A549 (cell line): ENCODE data around the gene TTC1. TPM values are rescaled to one million over a fixed set of nuclear protein-coding genes. Genes with fewer than 3 reads are reported as not detected.

ENCODE experiments used
- ATAC-seq, 2 experiments: fragments of 200-7000 bp in 1 of 2; fragments of >200 bp in 1 of 2; cut with Nextera tagmentation in 1 of 2; cut with Tn5 transposase in 1 of 2; 3 replicates each; pipeline versions ENCODE4 v1.8.0 to v1.9.1; 2018 to 2020; ENCODE audit warnings: mild to moderate bottlenecking in 1 of 2, moderate library complexity in 1 of 2
- CTCF ChIA-PET: fragments of 300-600 bp; sonication (Branson Sonifier 250); formaldehyde crosslinking; extraction: SDS; loops from one replicate; lab custom pipeline; 2021; ENCODE audit warnings: antibody characterized with exemption, inconsistent platforms; lab: Yijun Ruan, JAX
- POLR2A ChIA-PET: fragments of 350-600 bp; formaldehyde crosslinking; extraction: SDS; loops from one replicate; lab custom pipeline; 2021; ENCODE audit warnings: antibody characterized with exemption, inconsistent platforms; lab: Yijun Ruan, JAX
- DNase-seq, 2 experiments: peaks; one replicate each; pipeline versions ENCODE4 v3.0.0 to v3.0.0-alpha.2; 2011 to 2016; ENCODE audit warnings: low read depth in 1 of 2, low spot score in 1 of 2
- FAIRE-seq: peaks from 2 replicates; lab custom pipeline; 2011; peaks lifted over from hg19 to GRCh38; lab: Jason Lieb, UNC
- H3K27ac ChIP-seq, 2 experiments: fragments of >200 bp; sonication (Bioruptor Twin); formaldehyde crosslinking; 3 replicates each; pipeline ENCODE4 v1.5.1; 2016 to 2017
- H3K4me1 ChIP-seq: fragments of >200 bp; sonication (Bioruptor Twin); formaldehyde crosslinking; 3 replicates; pipeline ENCODE4 v1.6.1; 2016
- H3K4me2 ChIP-seq: fragments of >200 bp; sonication (Bioruptor Twin); formaldehyde crosslinking; 3 replicates; pipeline ENCODE4 v1.6.1; 2016
- H3K4me3 ChIP-seq: fragments of >200 bp; sonication (Bioruptor Twin); formaldehyde crosslinking; 3 replicates; pipeline ENCODE4 v1.5.1; 2016
- H3K9me3 ChIP-seq: fragments of >200 bp; sonication (Bioruptor Twin); formaldehyde crosslinking; 3 replicates; pipeline ENCODE4 v1.6.1; 2016
- CHD2 ChIP-seq: fragments of 150-350 bp; IDR thresholded peaks from 2 replicates; pipeline ENCODE4 v1.6.1; 2014; ENCODE audit warnings: low read length; ENCODE audit not compliant: partially characterized antibody
- FOSB ChIP-seq: fragments of 250-450 bp; sonication (Bioruptor Pico); IDR thresholded peaks from 2 replicates; pipeline ENCODE4 v1.5.0; 2020; ENCODE audit warnings: mild to moderate bottlenecking, moderate library complexity
- GATA3 ChIP-seq: IDR thresholded peaks from 2 replicates; pipeline ENCODE4 v1.6.1; 2012; ENCODE audit warnings: borderline replicate concordance
- HDAC2 ChIP-seq: fragments of 200-600 bp; sonication (generic); IDR thresholded peaks from 2 replicates; pipeline ENCODE4 v1.6.1; 2016
- HOXB5 ChIP-seq: fragments of 250-450 bp; sonication (Bioruptor Pico); IDR thresholded peaks from 2 replicates; pipeline ENCODE4 v1.5.0; 2020; ENCODE audit warnings: mild to moderate bottlenecking, moderate library complexity
- JUNB ChIP-seq: fragments of >200 bp; sonication (Bioruptor Twin); formaldehyde crosslinking; IDR thresholded peaks from 2 replicates; pipeline ENCODE4 v1.6.1; 2016
- KDM1A ChIP-seq: fragments of 200-600 bp; sonication (generic); IDR thresholded peaks from 2 replicates; pipeline ENCODE4 v1.6.1; 2016; ENCODE audit warnings: low read depth, mild to moderate bottlenecking
- NFE2L2 ChIP-seq: fragments of 150-350 bp; conservative IDR thresholded peaks from 2 replicates; pipeline ENCODE4 v1.6.1; 2014; ENCODE audit warnings: low read length
- POLR2A ChIP-seq: IDR thresholded peaks from 2 replicates; pipeline ENCODE4 v1.6.1; 2012; ENCODE audit warnings: mild to moderate bottlenecking, low read length
- RAD21 ChIP-seq, 2 experiments: fragments of >200 bp in 1 of 2; sonication (Bioruptor Twin) in 1 of 2; formaldehyde crosslinking in 1 of 2; IDR thresholded peaks in 1 of 2; conservative IDR thresholded peaks in 1 of 2; 2 replicates in 1 of 2; 3 replicates in 1 of 2; pipeline ENCODE4 v1.6.1; 2012 to 2018; ENCODE audit warnings: inconsistent platforms in 1 of 2
- RCOR1 ChIP-seq: fragments of 150-350 bp; IDR thresholded peaks from 2 replicates; pipeline ENCODE4 v1.6.1; 2014; ENCODE audit warnings: antibody characterized with exemption, low read length, low read depth
- SREBF2 ChIP-seq: fragments of 450-650 bp; IDR thresholded peaks from 2 replicates; pipeline ENCODE4 v1.6.1; 2014; ENCODE audit warnings: mild to moderate bottlenecking, moderate library complexity
- TP53 ChIP-seq: fragments of 250-450 bp; sonication (Bioruptor Pico); IDR thresholded peaks from 2 replicates; pipeline ENCODE4 v1.5.0; 2021; ENCODE audit warnings: mild to moderate bottlenecking, moderate library complexity
- WGBS: methylation state at CpG from one replicate; pipeline ENCODE4 v1.1.6; 2017; ENCODE audit errors: missing lambda C conversion rate; 5-methylcytosine and 5-hydroxymethylcytosine counted together
- polyA plus RNA-seq, 4 experiments: library from polyadenylated mRNA; depleted of rRNA in 3 of 4; stranded (reverse); fragments of >200 nt; fragmentation: RNase III in 1 of 4; extraction: RNeasy Plus Mini Kit Qiagen cat#74134 plus additional on column Dnase treatment in 1 of 4; gene quantifications; 2 replicates in 3 of 4; 3 replicates in 1 of 4; pipeline ENCODE4 v1.2.3, GENCODE V29; 2011 to 2017
- TF ChIP-seq, protein P1 (sequence below): fragments of 200-600 bp; sonication (generic); IDR thresholded peaks from 2 replicates; pipeline ENCODE4 v1.6.1; 2016; ENCODE audit warnings: antibody characterized with exemption, mild to moderate bottlenecking, moderate library complexity
- TF ChIP-seq, protein P2 (sequence below): fragments of 250-450 bp; sonication (Bioruptor Pico); IDR thresholded peaks from 2 replicates; pipeline ENCODE4 v1.5.0; 2021; ENCODE audit warnings: mild to moderate bottlenecking, moderate library complexity, borderline replicate concordance
- TF ChIP-seq, protein P3 (sequence below): fragments of >200 bp; sonication (Bioruptor Twin); formaldehyde crosslinking; IDR thresholded peaks from 3 replicates; pipeline ENCODE4 v1.6.1; 2016
- TF ChIP-seq, protein P4 (sequence below): IDR thresholded peaks from 2 replicates; pipeline ENCODE4 v1.6.1; 2012
- TF ChIP-seq, protein P5 (sequence below): fragments of >200 bp; sonication (Bioruptor Twin); formaldehyde crosslinking; IDR thresholded peaks from 3 replicates; pipeline ENCODE4 v1.5.1; 2016

The TTC1 gene
- polyA plus RNA-seq, 2 of the 4 experiments (the other 2 are of a cell fraction) = 64.9 to 79.7 TPM

- no peak overlapping the region for H3K27ac ChIP-seq
- CTCF ChIA-PET = interaction anchor here (0.6 to 1.1 kb wide), 3 partner anchors 94 to 1690 kb away, joined by 3 read pairs; no protein-coding TSS in a partner anchor
- TF ChIP-seq GATA3 = no peak
- TF ChIP-seq, protein P1, sequence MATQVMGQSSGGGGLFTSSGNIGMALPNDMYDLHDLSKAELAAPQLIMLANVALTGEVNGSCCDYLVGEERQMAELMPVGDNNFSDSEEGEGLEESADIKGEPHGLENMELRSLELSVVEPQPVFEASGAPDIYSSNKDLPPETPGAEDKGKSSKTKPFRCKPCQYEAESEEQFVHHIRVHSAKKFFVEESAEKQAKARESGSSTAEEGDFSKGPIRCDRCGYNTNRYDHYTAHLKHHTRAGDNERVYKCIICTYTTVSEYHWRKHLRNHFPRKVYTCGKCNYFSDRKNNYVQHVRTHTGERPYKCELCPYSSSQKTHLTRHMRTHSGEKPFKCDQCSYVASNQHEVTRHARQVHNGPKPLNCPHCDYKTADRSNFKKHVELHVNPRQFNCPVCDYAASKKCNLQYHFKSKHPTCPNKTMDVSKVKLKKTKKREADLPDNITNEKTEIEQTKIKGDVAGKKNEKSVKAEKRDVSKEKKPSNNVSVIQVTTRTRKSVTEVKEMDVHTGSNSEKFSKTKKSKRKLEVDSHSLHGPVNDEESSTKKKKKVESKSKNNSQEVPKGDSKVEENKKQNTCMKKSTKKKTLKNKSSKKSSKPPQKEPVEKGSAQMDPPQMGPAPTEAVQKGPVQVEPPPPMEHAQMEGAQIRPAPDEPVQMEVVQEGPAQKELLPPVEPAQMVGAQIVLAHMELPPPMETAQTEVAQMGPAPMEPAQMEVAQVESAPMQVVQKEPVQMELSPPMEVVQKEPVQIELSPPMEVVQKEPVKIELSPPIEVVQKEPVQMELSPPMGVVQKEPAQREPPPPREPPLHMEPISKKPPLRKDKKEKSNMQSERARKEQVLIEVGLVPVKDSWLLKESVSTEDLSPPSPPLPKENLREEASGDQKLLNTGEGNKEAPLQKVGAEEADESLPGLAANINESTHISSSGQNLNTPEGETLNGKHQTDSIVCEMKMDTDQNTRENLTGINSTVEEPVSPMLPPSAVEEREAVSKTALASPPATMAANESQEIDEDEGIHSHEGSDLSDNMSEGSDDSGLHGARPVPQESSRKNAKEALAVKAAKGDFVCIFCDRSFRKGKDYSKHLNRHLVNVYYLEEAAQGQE = no peak
- no peak for TF ChIP-seq POLR2A
- TF ChIP-seq, protein P2, sequence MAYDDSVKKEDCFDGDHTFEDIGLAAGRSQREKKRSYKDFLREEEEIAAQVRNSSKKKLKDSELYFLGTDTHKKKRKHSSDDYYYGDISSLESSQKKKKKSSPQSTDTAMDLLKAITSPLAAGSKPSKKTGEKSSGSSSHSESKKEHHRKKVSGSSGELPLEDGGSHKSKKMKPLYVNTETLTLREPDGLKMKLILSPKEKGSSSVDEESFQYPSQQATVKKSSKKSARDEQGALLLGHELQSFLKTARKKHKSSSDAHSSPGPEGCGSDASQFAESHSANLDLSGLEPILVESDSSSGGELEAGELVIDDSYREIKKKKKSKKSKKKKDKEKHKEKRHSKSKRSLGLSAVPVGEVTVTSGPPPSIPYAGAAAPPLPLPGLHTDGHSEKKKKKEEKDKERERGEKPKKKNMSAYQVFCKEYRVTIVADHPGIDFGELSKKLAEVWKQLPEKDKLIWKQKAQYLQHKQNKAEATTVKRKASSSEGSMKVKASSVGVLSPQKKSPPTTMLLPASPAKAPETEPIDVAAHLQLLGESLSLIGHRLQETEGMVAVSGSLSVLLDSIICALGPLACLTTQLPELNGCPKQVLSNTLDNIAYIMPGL (CRISPR knock-in tag) = no peak
- TF ChIP-seq KDM1A = no peak
- no peak for TF ChIP-seq RAD21 (conservative IDR thresholded peaks at IDR 0.05 in 1 of 2, IDR thresholded peaks at IDR 0.05 in 1 of 2)
- TF ChIP-seq, protein P3, sequence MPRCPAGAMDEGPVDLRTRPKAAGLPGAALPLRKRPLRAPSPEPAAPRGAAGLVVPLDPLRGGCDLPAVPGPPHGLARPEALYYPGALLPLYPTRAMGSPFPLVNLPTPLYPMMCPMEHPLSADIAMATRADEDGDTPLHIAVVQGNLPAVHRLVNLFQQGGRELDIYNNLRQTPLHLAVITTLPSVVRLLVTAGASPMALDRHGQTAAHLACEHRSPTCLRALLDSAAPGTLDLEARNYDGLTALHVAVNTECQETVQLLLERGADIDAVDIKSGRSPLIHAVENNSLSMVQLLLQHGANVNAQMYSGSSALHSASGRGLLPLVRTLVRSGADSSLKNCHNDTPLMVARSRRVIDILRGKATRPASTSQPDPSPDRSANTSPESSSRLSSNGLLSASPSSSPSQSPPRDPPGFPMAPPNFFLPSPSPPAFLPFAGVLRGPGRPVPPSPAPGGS = no peak
- TF ChIP-seq FOSB (CRISPR knock-in tag) = no peak
- TF ChIP-seq HOXB5 (CRISPR knock-in tag) = no peak
- TF ChIP-seq CHD2 = no peak
- TF ChIP-seq, protein P4, sequence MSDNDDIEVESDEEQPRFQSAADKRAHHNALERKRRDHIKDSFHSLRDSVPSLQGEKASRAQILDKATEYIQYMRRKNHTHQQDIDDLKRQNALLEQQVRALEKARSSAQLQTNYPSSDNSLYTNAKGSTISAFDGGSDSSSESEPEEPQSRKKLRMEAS = no peak
- TF ChIP-seq HDAC2 = no peak
- TF ChIP-seq, all 56 proteins: peak for 0
- no peak for ATAC-seq
- Histone ChIP-seq H3K9me3 (no peaks in the 10 kb centered on the region), H3K4me1 (peaks cover 19% of the 10 kb centered on the region), H3K4me3 (no peak overlapping the region), H3K4me2 (no peak overlapping the region)
- POLR2A ChIA-PET = no interaction called here
- no peak for DNase-seq
- FAIRE-seq = no peak
- 90% methylated on average over 1 of the region's 1 CpG for WGBS
Observed at GRCh38 chr5:160087199-160087598, 78.3 kb downstream of the TTC1 start.

GRCh38 chr5:160088805-160089204 lies 79.9 kb downstream of the TTC1 start:
- FAIRE-seq (no peak), DNase-seq (no peak)
- WGBS = 95% methylated on average over 1 of the region's 1 CpG
- CTCF ChIA-PET = interaction anchor here (1.0 to 1.7 kb wide), 2 partner anchors 8 to 67 kb away, joined by 3 to 10 read pairs; no protein-coding TSS in a partner anchor
- TF ChIP-seq NFE2L2 (no peak), TP53 (CRISPR knock-in tag) (no peak), RCOR1 (no peak), SREBF2 (no peak), JUNB (no peak)
- TF ChIP-seq, protein P5, sequence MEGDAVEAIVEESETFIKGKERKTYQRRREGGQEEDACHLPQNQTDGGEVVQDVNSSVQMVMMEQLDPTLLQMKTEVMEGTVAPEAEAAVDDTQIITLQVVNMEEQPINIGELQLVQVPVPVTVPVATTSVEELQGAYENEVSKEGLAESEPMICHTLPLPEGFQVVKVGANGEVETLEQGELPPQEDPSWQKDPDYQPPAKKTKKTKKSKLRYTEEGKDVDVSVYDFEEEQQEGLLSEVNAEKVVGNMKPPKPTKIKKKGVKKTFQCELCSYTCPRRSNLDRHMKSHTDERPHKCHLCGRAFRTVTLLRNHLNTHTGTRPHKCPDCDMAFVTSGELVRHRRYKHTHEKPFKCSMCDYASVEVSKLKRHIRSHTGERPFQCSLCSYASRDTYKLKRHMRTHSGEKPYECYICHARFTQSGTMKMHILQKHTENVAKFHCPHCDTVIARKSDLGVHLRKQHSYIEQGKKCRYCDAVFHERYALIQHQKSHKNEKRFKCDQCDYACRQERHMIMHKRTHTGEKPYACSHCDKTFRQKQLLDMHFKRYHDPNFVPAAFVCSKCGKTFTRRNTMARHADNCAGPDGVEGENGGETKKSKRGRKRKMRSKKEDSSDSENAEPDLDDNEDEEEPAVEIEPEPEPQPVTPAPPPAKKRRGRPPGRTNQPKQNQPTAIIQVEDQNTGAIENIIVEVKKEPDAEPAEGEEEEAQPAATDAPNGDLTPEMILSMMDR = no peak
- TF ChIP-seq, protein P2 (CRISPR knock-in tag) = no peak
- TF ChIP-seq, protein P1 = no peak
- TF ChIP-seq, all 56 proteins: peak for 0
- POLR2A ChIA-PET = no interaction called here
- Histone ChIP-seq H3K4me1 (peaks cover 4% of the 10 kb centered on the region), H3K4me2 (no peak overlapping the region), H3K4me3 (no peak overlapping the region), H3K9me3 (no peaks in the 10 kb centered on the region), H3K27ac (no peak overlapping the region)
- no peak for ATAC-seq
